GM10248 (cell line): ENCODE data around the gene ROMO1.
"Not testable (repeated sequence)": the region's sequence is repeated elsewhere in the genome, so short reads cannot be mapped to it uniquely, and the experiment has no call there.

Experiments used
- CTCF ChIA-PET: fragments of 300-600 bp; sonication (Branson Sonifier 250); formaldehyde crosslinking; extraction: SDS; loops from one replicate; lab custom pipeline; 2021; ENCODE audit warnings: antibody characterized with exemption; lab: Yijun Ruan, JAX
- POLR2A ChIA-PET: fragments of 350-650 bp; sonication (Branson Sonifier 250); formaldehyde crosslinking; extraction: SDS; loops from one replicate; lab custom pipeline; 2020; ENCODE audit warnings: antibody characterized with exemption; lab: Yijun Ruan, JAX
- DNase-seq: peaks from one replicate; pipeline ENCODE4 v3.0.0; 2012; ENCODE audit errors: extremely low spot score
- CTCF ChIP-seq: IDR thresholded peaks from 2 replicates; pipeline ENCODE4 v1.5.1; 2012; ENCODE audit warnings: mild to moderate bottlenecking, low read depth; ENCODE audit errors: extremely low read depth, missing control alignments, control extremely low read depth

Gene ROMO1

GRCh38 chr20:35720165-35721123, 21.2 kb downstream of the ROMO1 start:
- CTCF ChIA-PET, result interaction anchor here (0.7 to 2.1 kb wide), 4 partner anchors 9 to 18 kb away, joined by 3 to 6 read pairs (median 4); no protein-coding TSS in a partner anchor
- POLR2A ChIA-PET, result interaction anchor here (0.9 to 2.4 kb wide), 7 partner anchors 8 to 99 kb away, joined by 3 to 19 read pairs (median 3); partner anchors contain the start of genes NFS1 and ROMO1
- DNase-seq, result no peak
- no peak for TF ChIP-seq CTCF

- no peak for TF ChIP-seq CTCF
- ChIA-PET POLR2A (interaction anchor here (1.3 kb wide), 1 partner anchor 22 kb away, joined by 3 read pairs; the partner anchor contains the start of genes NFS1 and ROMO1), CTCF (interaction anchor here (0.6 kb wide), 1 partner anchor 10 kb away, joined by 3 read pairs; no protein-coding TSS in a partner anchor)
- DNase-seq, result no peak
These were observed 22.0 kb downstream of the ROMO1 start for GRCh38 chr20:35721219-35721618.

GRCh38 chr20:35721621-35722020, 22.4 kb downstream of the ROMO1 start:
- TF ChIP-seq CTCF, result no peak
- ChIA-PET CTCF (interaction anchor here (0.6 kb wide), 1 partner anchor 11 kb away, joined by 3 read pairs; no protein-coding TSS in a partner anchor), POLR2A (interaction anchor here (1.0 to 2.6 kb wide), 2 partner anchors 9 to 14 kb away, joined by 5 to 8 read pairs; no protein-coding TSS in a partner anchor)
- no peak for DNase-seq

GRCh38 chr20:35723275-35723639, 24.1 kb downstream of the ROMO1 start:
- ChIA-PET CTCF (interaction anchor here (1.0 kb wide), 1 partner anchor 8 kb away, joined by 4 read pairs; no protein-coding TSS in a partner anchor), POLR2A (interaction anchor here (0.7 to 2.6 kb wide), 4 partner anchors 10 to 19 kb away, joined by 3 to 8 read pairs (median 4); partner anchors contain the start of gene RBM39)
- DNase-seq, result not testable (repeated sequence)

- ChIA-PET POLR2A (interaction anchor here (0.7 to 2.6 kb wide), 5 partner anchors 10 to 19 kb away, joined by 3 to 8 read pairs (median 5); partner anchors contain the start of gene RBM39), CTCF (interaction anchor here (1.0 kb wide), 1 partner anchor 9 kb away, joined by 4 read pairs; no protein-coding TSS in a partner anchor)
- not testable (repeated sequence) for DNase-seq
These were observed 24.6 kb downstream of the ROMO1 start for GRCh38 chr20:35723652-35724320.

GRCh38 chr20:35724321-35725230, 25.4 kb downstream of the ROMO1 start:
- DNase-seq, result no peak
- TF ChIP-seq CTCF, result no peak
- POLR2A ChIA-PET, result interaction anchor here (0.5 to 2.6 kb wide), 9 partner anchors 9 to 1210 kb away, joined by 3 to 8 read pairs (median 5); partner anchors contain the start of gene RBM39
- CTCF ChIA-PET, result interaction anchor here (1.0 to 1.4 kb wide), 2 partner anchors 10 to 12 kb away, joined by 3 to 4 read pairs; no protein-coding TSS in a partner anchor
